Keratinocyte (primary cell): ENCODE measurements around the gene BUD23. TPM values are rescaled to one million over a fixed set of nuclear protein-coding genes. Genes with fewer than 3 reads are reported as not detected.

Experiments used
- DNase-seq: peaks from one replicate; pipeline ENCODE4 v3.0.0-alpha.2; 2011; ENCODE audit warnings: low read depth, missing footprints, low spot score
- FAIRE-seq: peaks from 2 replicates; lab custom pipeline; 2011; peaks lifted over from hg19 to GRCh38; lab: Jason Lieb, UNC
- H2AFZ ChIP-seq: 2 replicates; pipeline ENCODE4 v1.6.0; 2012; ENCODE audit warnings: low read length, control low read depth, inconsistent platforms; ENCODE audit not compliant: control insufficient read depth
- H3K27ac ChIP-seq: 2 replicates; pipeline ENCODE4 v1.5.1; 2011; ENCODE audit warnings: low read length; ENCODE audit not compliant: control insufficient read depth, insufficient read depth
- H3K27me3 ChIP-seq: 3 replicates; pipeline ENCODE4 v1.6.0; 2011; ENCODE audit warnings: low read length; ENCODE audit not compliant: control insufficient read depth, insufficient read depth; ENCODE audit errors: extremely low read depth
- H3K36me3 ChIP-seq, 2 experiments: 2 replicates in 1 of 2; 3 replicates in 1 of 2; pipeline ENCODE4 v1.5.1; 2011; ENCODE audit warnings: low read length in 2 of 2, mild to moderate bottlenecking in 1 of 2; ENCODE audit not compliant: control insufficient read depth in 2 of 2, insufficient read depth in 2 of 2; ENCODE audit errors: extremely low read depth in 1 of 2
- H3K4me1 ChIP-seq: 3 replicates; pipeline ENCODE4 v1.5.1; 2011; ENCODE audit warnings: low read length; ENCODE audit not compliant: control insufficient read depth, insufficient read depth; ENCODE audit errors: extremely low read depth
- H3K4me2 ChIP-seq: 3 replicates; pipeline ENCODE4 v1.6.0; 2011; ENCODE audit warnings: low read depth, low read length; ENCODE audit not compliant: control insufficient read depth, insufficient read depth; ENCODE audit errors: extremely low read depth
- H3K4me3 ChIP-seq, 3 experiments: fragments of 200-600 bp in 1 of 3; sonication (generic) in 1 of 3; 2 replicates in 2 of 3; 3 replicates in 1 of 3; pipeline ENCODE4 v1.5.1; 2011 to 2016; ENCODE audit warnings: low read length in 3 of 3, mild to moderate bottlenecking in 3 of 3, control low read depth in 2 of 3, inconsistent platforms in 1 of 3, low read depth in 1 of 3, mixed read lengths in 1 of 3, mixed run types in 1 of 3, moderate library complexity in 1 of 3; ENCODE audit not compliant: control insufficient read depth in 2 of 3, insufficient read depth in 2 of 3; ENCODE audit errors: extremely low read depth in 1 of 3
- H3K79me2 ChIP-seq: 2 replicates; pipeline ENCODE4 v1.6.0; 2012; ENCODE audit warnings: low read length; ENCODE audit not compliant: control insufficient read depth, insufficient read depth
- H3K9ac ChIP-seq: 3 replicates; pipeline ENCODE4 v1.6.0; 2011; ENCODE audit warnings: low read length; ENCODE audit not compliant: control insufficient read depth, insufficient read depth; ENCODE audit errors: extremely low read depth
- H3K9me1 ChIP-seq: 3 replicates; pipeline ENCODE4 v1.6.0; 2011; ENCODE audit warnings: low read length; ENCODE audit not compliant: control insufficient read depth, insufficient read depth; ENCODE audit errors: extremely low read depth
- H3K9me3 ChIP-seq: 2 replicates; pipeline ENCODE4 v1.5.1; 2012; ENCODE audit warnings: low read depth, low read length; ENCODE audit not compliant: control insufficient read depth
- H4K20me1 ChIP-seq: 3 replicates; pipeline ENCODE4 v1.6.0; 2011; ENCODE audit warnings: low read length; ENCODE audit not compliant: control insufficient read depth, insufficient read depth; ENCODE audit errors: extremely low read depth
- EZH2 ChIP-seq: IDR thresholded peaks from one replicate; pipeline ENCODE4 v1.6.1; 2012; ENCODE audit warnings: inconsistent platforms, mild to moderate bottlenecking, low read length, moderate library complexity
- dilution Hi-C: fragments of 300-500 bp; cut with MboI; formaldehyde crosslinking; loops from one replicate; pipeline ENCODE4 v1.7.0; 2020; ENCODE audit warnings: low sequenced_read_pairs; ENCODE audit not compliant: extremely low pct_ligation_motif_present
- polyA plus RNA-seq, 5 experiments: library from polyadenylated mRNA; depleted of rRNA in 3 of 5; stranded (reverse) in 3 of 5; stranded (forward) in 1 of 5; unstranded in 1 of 5; fragments of >200 nt; gene quantifications; 1 replicate in 1 of 5; 2 replicates in 3 of 5; 3 replicates in 1 of 5; pipeline versions ENCODE4 v1.2.1 to v1.2.3, GENCODE V29; 2011 to 2012; ENCODE audit warnings: missing spikeins in 2 of 5, low read depth in 1 of 5, low replicate concordance in 1 of 5
- small RNA-seq, 3 experiments: library from RNA; depleted of rRNA; stranded (forward); fragments of <200 nt; gene quantifications; one replicate each; pipeline ENCODE3, GENCODE V24; 2012; ENCODE audit warnings: low read depth in 3 of 3, low replicate concordance in 1 of 3; ENCODE audit not compliant: insufficient read length in 3 of 3
- TF ChIP-seq, protein P1 (sequence below), 3 experiments: IDR thresholded peaks in 1 of 3; conservative IDR thresholded peaks in 1 of 3; optimal IDR thresholded peaks in 1 of 3; 2 replicates in 2 of 3; 3 replicates in 1 of 3; pipeline versions ENCODE3 to v1.5.1; 2011; ENCODE audit warnings: low read length in 3 of 3, mild to moderate bottlenecking in 3 of 3, moderate library complexity in 2 of 3, control low read depth in 1 of 3, inconsistent platforms in 1 of 3; ENCODE audit not compliant: insufficient read depth in 2 of 3; ENCODE audit errors: extremely low read depth in 1 of 3

Gene BUD23
- polyA plus RNA-seq, 1 donor (not counting 4 experiments of a cell fraction or from before 2014, with no cell fraction given), result 72.0 TPM

DNA sequence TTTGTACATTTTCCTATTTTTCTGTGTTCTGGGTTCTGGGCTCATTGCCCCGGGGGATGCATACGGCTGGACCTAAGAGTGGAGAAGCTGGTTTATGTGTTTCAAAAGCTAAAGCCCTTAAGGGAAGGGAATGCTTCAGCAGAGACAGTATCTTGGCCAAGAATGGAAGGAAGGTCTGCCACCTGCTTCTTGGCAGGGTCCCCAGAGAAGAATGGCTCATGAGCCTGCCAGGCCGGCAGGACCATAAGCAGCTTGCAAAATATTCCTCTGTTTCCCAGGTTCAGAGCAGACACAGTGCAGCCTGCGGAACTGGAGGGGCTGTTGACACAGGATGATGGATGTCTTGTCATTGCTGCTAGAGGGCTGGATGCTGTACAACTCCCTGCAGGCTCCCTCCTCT is 63.0 kb downstream of the BUD23 start:
- no peaks in the 10 kb centered on the region for H3K9me1 ChIP-seq
- no peaks in the 10 kb centered on the region for H3K79me2 ChIP-seq
- no peak overlapping the region for H3K4me3 ChIP-seq
- H3K4me1 ChIP-seq, result peaks cover 9% of the 10 kb centered on the region
- H3K4me2 ChIP-seq, result no peak overlapping the region
- H3K9me3 ChIP-seq, result no peaks in the 10 kb centered on the region
- DNase-seq (no peak), FAIRE-seq (no peak)
- TF ChIP-seq, protein P1, sequence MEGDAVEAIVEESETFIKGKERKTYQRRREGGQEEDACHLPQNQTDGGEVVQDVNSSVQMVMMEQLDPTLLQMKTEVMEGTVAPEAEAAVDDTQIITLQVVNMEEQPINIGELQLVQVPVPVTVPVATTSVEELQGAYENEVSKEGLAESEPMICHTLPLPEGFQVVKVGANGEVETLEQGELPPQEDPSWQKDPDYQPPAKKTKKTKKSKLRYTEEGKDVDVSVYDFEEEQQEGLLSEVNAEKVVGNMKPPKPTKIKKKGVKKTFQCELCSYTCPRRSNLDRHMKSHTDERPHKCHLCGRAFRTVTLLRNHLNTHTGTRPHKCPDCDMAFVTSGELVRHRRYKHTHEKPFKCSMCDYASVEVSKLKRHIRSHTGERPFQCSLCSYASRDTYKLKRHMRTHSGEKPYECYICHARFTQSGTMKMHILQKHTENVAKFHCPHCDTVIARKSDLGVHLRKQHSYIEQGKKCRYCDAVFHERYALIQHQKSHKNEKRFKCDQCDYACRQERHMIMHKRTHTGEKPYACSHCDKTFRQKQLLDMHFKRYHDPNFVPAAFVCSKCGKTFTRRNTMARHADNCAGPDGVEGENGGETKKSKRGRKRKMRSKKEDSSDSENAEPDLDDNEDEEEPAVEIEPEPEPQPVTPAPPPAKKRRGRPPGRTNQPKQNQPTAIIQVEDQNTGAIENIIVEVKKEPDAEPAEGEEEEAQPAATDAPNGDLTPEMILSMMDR (optimal IDR thresholded peaks at IDR 0.05 in 1 of 3, IDR thresholded peaks at IDR 0.05 in 1 of 3, conservative IDR thresholded peaks at IDR 0.05 in 1 of 3; ENCODE audit: extremely low read depth in 1 of 3, insufficient read depth in 2 of 3, low read length in 3 of 3), result no peak
- TF ChIP-seq EZH2, result no peak
- H4K20me1 ChIP-seq, result no peaks in the 10 kb centered on the region
- no peaks in the 10 kb centered on the region for H3K36me3 ChIP-seq
- dilution Hi-C loops, result no loop called here
- no peak overlapping the region for H3K27ac ChIP-seq
- H3K27me3 ChIP-seq, result no peaks in the 10 kb centered on the region
- no peak overlapping the region for H2AFZ ChIP-seq
- no peak overlapping the region for H3K9ac ChIP-seq

Small RNA genes lying within 50 kb of the gene (small RNA-seq; reads per million reads assigned to genes)
- 0 to 0.50 (median 0.13) reads per million in 3 experiments for gene MIR4284
- gene RN7SL265P, result 0 reads per million in 3 experiments

Other genes with a start within 250 kb of the BUD23 start
- 0.08 to 0.16 TPM (median 0.13 TPM) in 3 replicates for gene FZD9, start 249.8 kb upstream of the BUD23 start, polyA plus RNA-seq
- gene BAZ1B, start 161.3 kb upstream of the BUD23 start, polyA plus RNA-seq, result 14.2 to 24.3 TPM (median 23.6 TPM) in 3 replicates
- gene BCL7B, start 125.9 kb upstream of the BUD23 start, polyA plus RNA-seq, result 38.5 to 49.6 TPM (median 41.0 TPM) in 3 replicates
- 29.4 to 39.9 TPM (median 31.2 TPM) in 3 replicates for gene TBL2, start 105.0 kb upstream of the BUD23 start, polyA plus RNA-seq
- 0.05 to 0.14 TPM (median 0.05 TPM) in 3 replicates for gene MLXIPL, start 59.1 kb upstream of the BUD23 start, polyA plus RNA-seq
- 0.65 to 1.5 TPM (median 0.81 TPM) in 3 replicates for gene VPS37D, start 15.8 kb upstream of the BUD23 start, polyA plus RNA-seq
- 4.9 to 5.7 TPM (median 5.0 TPM) in 3 replicates for gene DNAJC30, start 144 bp upstream of the BUD23 start, polyA plus RNA-seq
- gene STX1A, start 36.1 kb downstream of the BUD23 start, polyA plus RNA-seq, result 19.4 to 37.9 TPM (median 22.4 TPM) in 3 replicates
- 11.3 to 15.2 TPM (median 11.5 TPM) in 3 replicates for gene ABHD11, start 55.2 kb downstream of the BUD23 start, polyA plus RNA-seq
- not detected in 3 replicates for gene CLDN3, start 86.7 kb downstream of the BUD23 start, polyA plus RNA-seq
- gene CLDN4, start 147.4 kb downstream of the BUD23 start, polyA plus RNA-seq, result 7.2 to 14.8 TPM (median 13.7 TPM) in 3 replicates
- gene METTL27, start 158.9 kb downstream of the BUD23 start, polyA plus RNA-seq, result 0.90 to 1.4 TPM (median 0.97 TPM) in 3 replicates
- not detected in 3 replicates for gene TMEM270, start 177.6 kb downstream of the BUD23 start, polyA plus RNA-seq